HG02852 (cell line): ENCODE measurements around the gene PLK3.
"Not testable (repeated sequence)": the region's sequence is repeated elsewhere in the genome, so short reads cannot be mapped to it uniquely, and the experiment has no call there.

Experiments used
- ATAC-seq: cut with Tn5 transposase; IDR thresholded peaks from one replicate; pipeline ENCODE4 v1.9.1; 2021; ENCODE audit warnings: mild to moderate bottlenecking, moderate library complexity; ENCODE audit not compliant: unreplicated experiment

Gene PLK3

DNA sequence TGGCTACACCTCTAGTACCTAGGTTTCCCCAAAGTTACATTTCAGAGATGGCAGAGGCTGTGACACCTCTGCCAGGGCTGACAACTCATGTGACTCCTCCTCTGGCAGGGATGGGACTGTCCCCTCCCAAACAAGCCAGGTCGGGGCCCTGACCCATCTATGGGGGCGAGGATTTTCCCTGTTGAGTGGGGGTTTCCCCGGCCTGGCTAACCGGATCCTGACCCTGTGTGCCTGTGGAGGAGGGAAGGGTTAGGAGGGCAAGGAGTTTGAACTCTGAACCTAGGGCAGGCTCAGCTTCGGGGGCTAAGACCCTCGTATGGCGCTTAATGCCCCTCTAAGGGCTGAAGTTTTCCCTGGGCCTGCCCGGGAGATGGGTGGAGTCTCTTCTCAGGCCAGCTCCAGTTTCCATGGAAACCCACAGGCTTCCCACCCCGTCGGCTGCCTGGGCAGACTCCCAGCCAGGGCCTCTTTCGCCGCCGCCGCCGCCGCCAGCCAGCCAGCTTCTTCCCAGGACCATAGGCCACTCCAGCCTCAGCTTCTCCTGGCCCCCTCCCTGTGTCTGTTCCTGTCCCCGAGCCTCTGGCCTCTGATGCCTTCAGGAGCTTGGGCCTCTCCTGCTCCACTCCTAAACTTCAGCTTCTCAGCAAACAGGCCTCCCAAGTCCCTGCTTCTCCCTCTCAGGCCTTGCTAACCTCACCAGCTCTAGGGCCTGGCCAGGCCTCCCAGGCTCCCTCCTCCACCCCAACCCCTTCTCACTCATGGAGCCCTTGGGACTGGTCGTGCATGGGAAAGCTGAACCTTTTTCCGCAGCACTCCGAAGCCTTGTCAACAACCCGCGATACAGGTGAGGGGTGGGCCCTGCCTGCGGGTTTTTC is 8.1 kb downstream of the PLK3 start, which contains the start of gene BTBD19:
Gene BTBD19 (plus strand): TSS at position 461 of the 875 bp plus-strand sequence. CDS start 298 bp downstream, at position 759.
- peak; percentile 24 for ATAC-seq

DNA sequence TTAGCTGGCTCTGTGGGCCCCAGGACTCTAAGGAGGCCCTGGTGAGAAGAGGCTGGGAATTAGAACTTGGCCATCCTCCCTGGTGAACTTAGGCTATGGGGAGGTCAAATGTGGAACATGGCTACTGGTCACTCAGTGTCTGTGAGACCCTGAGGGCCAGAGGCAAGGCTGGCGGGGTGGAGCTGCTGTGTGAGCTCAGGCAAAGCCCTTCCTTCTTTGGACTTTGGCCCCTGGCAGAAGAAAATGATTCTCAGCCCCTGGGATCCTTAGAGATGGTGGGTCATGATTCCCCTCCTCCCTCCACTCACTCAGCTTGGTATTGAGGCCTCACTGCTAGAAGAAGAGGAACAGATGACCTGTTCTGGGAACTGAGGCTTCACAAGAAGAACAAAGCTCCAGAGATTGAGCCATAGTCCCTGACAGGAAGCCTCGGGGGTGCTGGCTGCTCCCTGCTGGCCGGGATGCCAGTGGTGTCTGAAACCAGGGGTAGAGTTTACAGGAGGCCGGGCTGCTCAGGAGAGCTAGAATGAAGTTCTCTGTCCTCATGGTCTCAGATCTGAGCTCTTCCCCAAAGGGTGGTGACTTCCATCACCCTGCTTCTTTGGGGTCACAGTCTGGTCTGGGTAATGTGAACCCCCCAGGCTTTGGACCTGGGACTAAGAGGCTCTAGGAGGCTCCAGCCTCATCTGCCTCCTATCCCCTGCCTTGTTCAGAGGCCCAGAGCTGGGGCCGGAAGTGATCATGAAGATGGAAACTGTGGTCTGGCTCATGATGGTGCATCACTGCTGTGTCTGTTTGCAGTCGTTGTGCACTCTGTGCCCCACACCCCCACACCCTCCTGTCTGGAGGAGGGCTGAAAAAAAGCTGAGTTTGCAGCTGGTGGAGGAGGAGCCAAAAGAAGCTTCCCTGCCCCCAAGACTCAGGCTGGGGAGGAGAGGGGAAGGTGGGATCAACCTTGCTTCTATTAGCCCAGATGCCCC is 9.1 kb downstream of the PLK3 start:
- peak; percentile 34 for ATAC-seq

DNA sequence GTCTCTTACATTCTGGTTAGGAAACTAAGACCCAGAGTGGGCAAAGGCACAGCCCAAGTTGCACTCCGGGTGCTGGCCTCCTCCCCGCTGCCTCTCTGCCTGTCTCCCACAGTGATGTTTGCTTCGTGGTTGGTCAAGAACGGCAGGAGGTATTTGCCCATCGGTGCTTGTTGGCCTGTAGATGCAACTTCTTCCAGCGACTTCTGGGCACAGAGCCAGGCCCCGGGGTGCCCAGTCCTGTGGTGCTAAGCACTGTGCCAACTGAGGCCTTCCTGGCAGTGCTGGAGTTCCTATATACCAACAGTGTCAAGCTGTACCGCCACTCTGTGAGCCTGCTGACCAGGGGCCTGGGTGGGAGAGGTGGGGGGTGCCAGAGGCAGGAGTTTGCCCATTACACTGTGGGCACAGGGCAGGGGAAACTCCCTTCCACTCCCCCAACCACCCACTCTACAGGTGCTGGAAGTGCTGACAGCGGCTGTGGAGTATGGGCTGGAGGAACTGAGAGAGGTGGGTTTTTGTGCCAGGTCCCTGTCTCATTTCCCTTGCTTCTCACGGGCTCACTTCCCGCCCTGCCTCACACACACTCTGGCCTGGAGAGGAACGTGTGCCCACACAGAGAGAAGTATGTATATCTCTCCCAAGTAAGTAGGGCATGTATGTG is 10.1 kb downstream of the PLK3 start:
- no peak for ATAC-seq

DNA sequence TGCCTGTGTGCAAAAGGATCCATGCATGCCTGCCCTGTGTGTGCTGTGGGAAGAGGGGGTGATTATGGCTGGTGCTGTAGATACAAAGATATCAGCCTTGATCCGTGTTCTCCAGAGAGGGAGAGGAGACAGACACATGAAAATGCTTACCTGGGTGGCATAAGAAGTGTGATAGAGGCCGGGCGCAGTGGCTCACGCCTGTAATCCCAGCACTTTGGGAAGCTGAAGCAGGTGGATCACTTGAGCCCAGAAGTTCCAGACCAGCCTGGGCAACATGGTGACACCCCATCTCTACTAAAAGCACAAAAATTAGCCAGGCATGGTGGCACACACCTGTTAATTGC is 10.6 kb downstream of the PLK3 start:
- ATAC-seq = not testable (repeated sequence)

DNA sequence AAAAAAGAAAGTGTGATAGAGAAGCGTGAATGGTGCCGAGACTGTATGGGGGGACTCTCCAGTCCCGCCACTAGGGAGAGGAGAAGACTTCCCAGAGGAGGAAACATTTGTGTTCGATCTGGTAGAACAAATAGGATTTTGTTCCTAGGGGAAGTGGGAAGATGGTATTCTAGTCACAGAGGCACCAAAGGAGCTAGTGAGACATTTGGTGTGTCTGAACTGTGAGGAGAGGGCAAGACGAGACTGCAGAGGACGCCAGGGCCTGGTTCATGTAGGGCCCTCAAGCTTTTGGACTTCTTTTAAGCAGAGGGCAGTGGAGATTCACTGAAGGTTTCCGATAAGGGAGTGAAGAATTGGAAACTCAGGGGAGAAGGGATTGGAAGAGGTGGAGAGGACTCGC is 11.1 kb downstream of the PLK3 start:
- no peak for ATAC-seq

DNA sequence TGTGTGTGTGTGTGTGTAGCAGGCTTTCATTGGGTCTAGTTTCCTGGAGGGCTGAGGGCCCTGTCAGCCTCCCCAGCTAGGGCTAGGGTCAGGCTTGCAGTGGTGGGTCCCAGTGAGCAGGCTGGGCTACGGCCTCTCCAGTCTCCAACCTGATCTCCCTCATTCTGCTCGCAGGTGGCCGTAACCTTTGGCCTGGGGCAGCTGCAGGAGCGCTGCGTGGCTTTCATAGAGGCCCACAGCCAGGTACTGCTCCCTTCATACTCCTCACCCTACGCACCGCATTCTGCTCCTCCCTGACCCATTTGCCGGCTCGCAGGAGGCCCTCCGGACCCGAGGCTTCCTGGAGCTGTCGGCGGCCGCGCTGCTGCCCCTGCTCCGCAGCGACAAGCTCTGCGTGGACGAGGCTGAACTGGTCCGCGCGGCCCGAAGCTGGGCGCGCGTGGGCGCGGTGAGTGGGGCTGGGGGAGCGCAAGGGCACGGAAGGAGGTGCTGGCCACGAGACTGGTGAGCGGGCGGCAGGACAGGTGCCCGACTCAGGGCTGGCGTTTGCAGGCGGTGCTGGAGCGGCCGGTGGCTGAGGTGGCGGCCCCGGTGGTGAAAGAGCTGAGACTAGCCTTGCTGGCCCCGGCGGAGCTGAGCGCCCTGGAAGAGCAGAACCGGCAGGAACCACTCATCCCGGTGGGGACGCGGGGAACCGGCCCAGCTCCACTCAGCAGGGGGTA is 12.8 kb downstream of the PLK3 start:
- ATAC-seq = no peak

DNA sequence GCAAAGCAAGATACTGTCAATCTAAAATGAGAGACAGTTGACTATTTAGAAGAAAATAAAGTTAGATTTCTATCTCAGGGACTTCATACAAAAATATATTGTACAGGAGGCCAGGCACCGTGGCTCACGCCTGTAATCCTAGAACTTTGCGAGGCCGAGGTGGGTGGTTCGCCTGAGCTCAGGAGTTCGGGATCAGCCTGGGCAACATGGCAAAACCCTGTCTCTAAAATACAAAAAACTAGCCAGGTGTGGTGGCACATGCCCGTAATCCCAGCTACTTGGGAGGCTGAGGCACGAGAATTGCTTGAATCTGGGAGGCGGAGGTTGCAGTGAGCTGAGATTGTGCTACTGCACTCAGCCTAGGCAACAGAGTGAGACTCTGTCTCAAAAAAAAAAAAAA is 15.7 kb downstream of the PLK3 start:
- not testable (repeated sequence) for ATAC-seq

DNA sequence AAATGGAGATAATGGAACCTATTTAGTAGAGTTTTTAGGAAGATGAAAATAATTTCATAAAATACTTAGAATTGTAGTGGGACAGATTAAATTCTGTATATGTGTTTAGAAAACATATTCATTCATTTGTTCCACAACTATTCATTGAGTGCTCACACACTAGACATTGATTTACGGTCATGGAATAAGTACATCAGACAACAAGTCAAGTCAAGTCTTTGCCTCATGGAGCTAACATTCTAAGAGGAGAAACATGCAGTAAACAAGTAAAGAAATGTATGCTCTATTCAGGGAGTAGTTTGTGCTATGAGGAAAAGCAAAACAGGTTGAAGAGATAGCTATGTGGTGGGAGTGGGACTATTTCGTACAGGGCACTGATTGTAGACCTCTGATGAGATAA is 17.1 kb downstream of the PLK3 start:
- ATAC-seq = no peak

DNA sequence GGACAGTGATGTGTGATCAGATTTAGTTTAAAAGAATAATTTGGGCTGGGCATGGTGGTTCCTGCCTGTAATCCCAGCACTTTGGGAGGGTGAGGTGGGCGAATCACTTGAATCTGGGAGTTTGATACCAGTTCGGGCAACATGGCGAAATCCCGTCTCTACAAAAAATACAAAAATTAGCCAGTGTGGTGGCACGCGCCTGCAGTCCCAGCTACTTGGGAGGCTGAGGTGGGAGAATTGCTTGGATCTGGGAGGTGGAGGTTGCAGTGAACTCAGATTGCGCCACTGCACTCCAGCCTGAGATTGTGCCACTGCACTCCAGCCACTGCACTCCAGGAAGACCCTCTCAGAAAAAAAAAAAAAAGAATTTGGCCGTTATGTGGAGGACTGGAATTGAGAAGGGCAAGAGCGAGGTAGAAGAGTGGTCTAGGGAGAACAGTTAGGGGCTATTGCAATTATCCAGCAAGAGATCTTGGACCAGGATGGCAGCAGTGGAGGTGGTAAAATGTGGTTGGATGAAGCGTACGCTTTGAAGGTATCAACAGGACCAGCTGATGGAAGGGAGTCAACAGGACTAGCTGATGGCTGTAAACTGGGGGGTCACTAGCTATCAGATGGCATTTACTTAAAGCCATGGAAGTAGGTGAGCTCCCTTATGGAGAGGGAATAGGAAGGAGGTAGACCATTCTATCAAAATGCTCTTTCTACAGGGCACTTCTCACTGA is 17.8 kb downstream of the PLK3 start:
- no peak for ATAC-seq

DNA sequence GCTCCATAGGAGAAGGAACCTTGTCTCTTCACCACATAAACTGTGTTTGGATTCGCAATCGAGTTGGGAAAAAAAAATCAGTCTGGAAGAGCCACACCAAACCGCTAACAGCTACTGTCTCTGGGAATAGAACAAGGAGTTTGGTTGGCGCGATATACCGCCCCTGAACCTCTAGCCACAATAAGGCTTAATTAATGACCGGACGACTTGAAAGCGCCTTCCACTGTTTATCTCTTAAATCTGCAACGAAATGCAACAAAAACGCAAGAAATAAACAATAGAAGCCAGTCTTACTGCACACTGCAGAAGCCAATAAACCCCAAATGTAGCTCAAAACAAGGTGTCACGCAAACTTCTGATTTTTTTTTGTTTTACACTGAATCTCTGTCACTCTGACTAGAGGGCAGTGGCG is 19.0 kb downstream of the PLK3 start:
- no peak for ATAC-seq

DNA sequence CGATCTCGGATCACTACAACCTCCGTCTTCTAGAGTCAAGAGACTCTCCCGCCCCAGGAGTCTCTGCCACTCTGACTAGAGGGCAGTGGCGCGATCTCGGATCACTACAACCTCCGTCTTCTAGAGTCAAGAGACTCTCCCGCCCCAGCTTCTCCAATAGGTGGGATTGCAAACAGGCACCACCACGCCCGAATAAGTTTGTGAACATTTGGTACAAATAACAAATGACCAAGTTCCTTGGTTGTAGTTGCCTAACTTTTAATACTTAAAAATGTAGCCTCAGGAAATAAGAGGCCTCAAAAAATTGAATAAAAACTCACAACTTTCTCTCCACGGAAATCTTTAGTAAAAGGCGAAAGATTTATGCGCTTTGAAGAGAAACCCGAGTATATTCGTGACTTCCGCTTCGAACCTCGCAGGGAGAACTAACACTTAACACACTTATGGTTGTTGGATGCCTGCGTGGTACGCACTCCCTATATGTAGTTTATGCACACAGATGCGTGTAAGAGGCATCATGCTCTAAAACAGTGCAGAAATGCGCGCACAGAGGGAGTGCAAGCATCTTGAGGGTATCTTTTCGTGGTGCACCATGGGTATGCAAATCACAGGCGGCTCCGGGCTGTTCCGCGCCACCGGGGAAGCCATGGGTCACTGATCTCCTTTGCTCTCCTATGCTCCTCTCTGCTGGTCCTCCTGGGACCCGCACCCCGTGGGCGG is 19.6 kb downstream of the PLK3 start:
- peak; percentile 76 for ATAC-seq

DNA sequence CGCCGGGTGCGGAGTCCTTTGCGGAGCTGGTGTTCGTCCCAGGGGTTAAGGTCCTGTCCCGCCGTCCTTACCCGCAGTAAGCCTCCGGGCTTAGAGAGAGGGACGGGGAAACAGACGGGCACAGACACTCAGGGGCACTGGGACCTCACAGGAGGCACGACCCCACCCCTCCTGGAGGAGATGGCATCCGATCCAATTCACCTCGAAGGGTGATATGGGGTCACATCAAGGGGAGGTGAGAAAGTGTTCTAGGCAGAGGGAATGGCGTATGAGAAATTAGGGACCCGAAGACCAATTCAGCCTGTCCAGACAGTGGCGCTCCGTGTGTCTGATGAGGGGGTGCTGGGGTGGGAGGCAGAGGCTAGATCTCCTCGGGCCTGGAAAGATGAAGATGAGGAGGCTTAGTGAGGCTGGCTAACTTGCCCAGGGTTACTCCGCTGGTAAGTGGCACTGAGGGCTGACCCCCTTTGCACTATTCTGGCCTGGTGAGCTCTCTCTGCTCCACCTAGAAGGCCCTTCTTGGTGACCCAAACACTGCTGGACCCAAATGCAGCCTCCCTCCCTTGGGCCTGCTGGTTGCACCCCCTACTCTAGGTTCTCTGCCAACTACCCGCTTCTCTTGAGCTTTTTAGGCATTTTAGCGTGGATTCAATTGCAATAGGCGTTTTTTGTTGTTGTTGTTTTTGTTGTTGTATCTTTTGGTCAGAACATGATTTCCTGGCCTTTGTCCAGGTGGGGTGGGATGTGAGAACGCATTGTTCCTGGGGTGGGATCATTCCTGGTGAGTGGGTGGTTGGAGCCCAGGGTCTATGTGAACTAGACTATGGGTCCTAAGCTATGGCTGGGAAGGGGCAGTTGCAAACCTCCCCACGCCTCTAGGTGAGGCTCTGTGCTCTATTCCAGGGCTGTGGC is 20.4 kb downstream of the PLK3 start:
- ATAC-seq = peak; percentile 17

DNA sequence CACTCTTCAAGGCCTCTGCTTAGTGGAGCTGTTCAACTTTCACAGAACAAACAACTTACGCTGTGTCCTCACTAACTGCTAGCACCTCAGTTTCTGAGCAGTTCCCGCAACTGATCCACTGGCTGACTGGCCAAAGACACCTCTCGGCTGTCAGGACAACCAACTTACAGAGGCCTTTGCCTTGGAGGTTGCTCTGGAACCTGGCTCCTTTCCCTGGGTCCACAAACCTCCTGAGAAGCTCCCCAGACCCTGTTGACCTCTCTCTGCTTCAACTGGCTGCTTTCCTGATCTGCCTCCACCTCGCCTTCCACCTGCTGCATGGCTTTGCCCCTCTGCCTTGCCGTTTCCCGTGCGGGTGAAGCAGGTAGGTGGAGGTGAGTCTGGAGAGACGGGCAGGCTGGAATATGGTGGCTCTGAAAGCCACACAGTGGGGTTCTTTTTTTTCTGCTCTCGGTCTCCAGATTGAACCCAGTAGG is 21.1 kb downstream of the PLK3 start:
- ATAC-seq = no peak

DNA sequence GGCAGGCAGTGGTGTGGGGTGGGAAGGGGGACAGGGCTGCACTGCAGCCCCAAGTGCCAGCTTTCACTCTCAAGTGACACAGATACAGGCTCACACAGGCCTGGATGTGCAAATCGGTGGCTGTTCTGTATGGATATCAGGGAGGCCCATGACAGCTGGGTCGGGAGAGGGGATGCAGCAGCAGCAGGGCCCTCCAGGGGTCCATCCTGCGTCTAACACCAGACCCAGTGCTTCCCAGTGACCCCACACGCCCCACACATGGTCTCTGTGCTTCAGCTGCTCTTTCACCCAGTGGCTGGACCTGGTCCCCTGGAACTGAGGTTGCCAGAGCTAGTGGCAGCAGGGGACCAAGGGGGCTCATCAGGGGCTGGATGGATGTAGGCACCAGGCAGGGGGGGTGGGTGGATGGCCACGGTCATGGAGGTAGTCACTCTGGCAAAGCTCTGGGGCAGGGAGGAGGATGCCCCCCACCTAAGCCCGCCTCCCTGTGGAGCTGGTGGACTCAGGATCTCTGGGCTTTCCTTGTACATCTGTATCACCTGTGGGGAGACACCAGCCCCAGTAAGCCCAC is 22.0 kb downstream of the PLK3 start:
- no peak for ATAC-seq

DNA sequence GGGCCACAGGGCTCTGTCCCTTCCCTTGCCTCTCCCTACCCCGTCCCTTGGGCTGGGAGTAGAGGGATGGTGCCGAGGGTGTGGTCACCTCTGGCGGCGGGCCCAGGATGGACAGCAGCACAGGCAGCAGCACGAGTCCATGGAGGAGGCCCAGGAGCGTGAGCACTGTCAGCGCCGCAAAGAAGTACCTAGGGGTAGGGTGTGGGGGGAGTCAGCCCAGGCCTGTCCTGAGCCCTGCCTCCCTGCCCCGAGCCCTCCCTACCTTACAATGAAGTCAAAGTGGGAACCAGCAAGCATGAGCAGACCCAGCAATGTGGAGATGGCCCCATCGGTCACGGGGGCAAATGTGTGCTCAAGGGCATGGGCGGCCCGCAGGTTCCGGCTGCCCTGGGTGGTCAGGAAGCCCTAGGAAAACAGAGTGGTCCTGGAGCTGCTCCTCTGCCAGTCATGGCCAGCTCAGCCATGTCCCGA is 22.8 kb downstream of the PLK3 start:
- no peak for ATAC-seq

DNA sequence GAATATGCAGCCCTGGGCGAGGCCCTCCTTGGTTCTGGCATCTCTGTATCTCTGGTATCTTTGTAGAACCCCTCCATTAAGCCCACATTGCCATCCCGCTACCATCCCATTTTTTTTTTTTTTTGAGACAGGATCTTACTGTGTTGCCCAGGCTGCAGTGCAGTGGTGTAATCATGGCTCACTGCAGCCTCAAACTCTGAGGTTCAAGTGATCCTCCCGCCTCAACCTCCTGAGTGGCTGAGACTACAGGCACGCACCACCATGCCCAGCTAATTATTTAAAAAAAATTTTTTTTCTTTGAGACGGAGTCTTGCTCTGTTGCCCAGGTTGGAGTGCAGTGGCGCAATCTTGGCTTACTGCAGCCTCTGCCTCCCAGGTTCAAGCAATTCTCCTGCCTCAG is 24.2 kb downstream of the PLK3 start:
- ATAC-seq = not testable (repeated sequence)

DNA sequence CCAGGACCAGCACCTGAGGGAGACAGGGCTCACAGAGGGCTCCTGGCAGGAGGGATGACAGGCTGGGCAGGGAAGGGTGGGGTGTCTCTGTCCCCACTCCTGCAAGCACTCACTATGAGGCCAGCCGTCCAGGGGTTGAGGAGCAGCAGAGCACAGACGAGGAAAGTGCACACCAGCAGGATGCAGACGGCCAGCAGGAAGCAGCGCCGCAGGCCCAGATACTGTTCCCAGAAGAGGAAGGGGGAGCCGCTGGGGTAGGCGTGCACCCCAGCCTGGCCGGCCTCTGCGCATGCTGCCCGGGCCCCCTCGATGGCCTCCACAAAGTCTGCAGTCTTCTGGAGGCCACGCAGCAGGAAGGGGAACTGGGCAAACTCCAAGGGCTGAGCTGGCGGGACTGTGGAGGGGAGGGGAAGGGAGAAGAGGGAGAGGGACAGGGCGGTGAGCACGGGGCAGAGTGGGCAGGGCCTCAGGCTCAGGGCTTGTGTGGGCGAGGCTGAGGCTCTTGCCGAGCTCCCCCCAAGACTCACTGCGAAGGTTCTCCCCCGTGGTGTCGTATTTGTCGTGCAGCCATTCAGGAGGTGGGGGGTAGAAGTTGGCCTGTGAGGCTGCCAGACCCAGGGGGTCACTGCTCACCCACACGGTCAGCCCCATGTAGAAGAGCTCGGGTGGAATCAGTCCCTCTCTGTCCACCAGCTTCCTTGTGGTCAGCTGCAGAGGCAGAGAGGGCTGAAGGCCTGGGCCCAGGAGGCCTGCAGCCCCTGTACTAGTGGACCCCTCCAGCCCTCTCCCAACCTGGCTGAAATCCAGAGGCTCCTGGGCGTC is 26.4 kb downstream of the PLK3 start:
- ATAC-seq = no peak
